Liver (tissue), 3 donors: ENCODE data around the gene CCDC85A.

Experiments
- GABPA ChIP-seq, 2 donors: IDR thresholded peaks in 1 of 2; conservative IDR thresholded peaks in 1 of 2; 2 replicates each; pipeline ENCODE4 v1.6.1; 2016; ENCODE audit warnings: antibody characterized with exemption in 2 of 2, mild to moderate bottlenecking in 1 of 2, moderate library complexity in 1 of 2
- HNF4A ChIP-seq, 2 donors: conservative IDR thresholded peaks; 2 replicates each; pipeline ENCODE4 v1.6.1; 2016; ENCODE audit warnings: antibody characterized with exemption in 2 of 2, mild to moderate bottlenecking in 2 of 2
- TF ChIP-seq, protein P1 (sequence below): fragments of 150-350 bp; IDR thresholded peaks from 2 replicates; pipeline ENCODE4 v1.5.1; 2017; ENCODE audit warnings: improper control_type of control experiment, low read depth, low read length; ENCODE audit not compliant: missing input control
- TF ChIP-seq, protein P2 (sequence below): IDR thresholded peaks from 2 replicates; pipeline ENCODE4 v1.6.1; 2016; ENCODE audit warnings: antibody characterized with exemption
- TF ChIP-seq, protein P3 (sequence below): IDR thresholded peaks from 2 replicates; pipeline ENCODE4 v1.6.1; 2016; ENCODE audit warnings: antibody characterized with exemption
- TF ChIP-seq, protein P4 (sequence below): IDR thresholded peaks from 2 replicates; pipeline ENCODE4 v1.6.1; 2016; ENCODE audit warnings: antibody characterized with exemption, mild to moderate bottlenecking
- donor health status: healthy.
- donor health status: healthy.

DNA sequence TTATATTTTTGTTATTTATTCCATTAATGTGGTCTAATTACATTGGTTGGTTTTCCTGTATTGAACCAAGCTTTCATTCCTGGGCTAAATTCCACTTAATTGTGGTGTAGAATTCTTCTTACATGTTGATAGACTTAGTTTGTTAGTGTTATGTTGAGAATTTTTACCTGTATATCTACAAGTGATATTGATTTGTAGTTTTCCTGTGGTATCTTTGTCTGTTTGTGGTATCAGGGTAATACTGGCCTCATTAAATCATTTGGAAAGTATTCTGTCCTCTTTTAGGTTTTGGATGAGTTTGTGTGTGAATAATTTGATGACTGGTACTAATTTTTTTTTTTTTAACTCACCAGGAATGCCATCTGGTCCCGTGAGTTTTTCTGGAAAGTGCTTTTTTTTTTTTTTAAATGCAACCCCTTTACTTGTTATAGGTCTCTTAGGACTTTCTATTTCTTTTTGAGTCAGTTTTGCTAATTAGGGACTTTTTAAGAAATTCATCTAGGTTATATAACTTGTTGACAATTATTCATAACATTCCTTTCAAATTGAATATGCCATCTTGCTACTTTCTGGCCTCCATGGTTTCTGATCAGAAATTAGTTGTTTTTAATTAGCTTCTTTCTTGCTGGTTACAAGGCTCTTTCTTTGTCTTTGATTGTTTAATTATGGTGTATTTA is 232.8 kb downstream of the CCDC85A start:
- TF ChIP-seq, protein P1, sequence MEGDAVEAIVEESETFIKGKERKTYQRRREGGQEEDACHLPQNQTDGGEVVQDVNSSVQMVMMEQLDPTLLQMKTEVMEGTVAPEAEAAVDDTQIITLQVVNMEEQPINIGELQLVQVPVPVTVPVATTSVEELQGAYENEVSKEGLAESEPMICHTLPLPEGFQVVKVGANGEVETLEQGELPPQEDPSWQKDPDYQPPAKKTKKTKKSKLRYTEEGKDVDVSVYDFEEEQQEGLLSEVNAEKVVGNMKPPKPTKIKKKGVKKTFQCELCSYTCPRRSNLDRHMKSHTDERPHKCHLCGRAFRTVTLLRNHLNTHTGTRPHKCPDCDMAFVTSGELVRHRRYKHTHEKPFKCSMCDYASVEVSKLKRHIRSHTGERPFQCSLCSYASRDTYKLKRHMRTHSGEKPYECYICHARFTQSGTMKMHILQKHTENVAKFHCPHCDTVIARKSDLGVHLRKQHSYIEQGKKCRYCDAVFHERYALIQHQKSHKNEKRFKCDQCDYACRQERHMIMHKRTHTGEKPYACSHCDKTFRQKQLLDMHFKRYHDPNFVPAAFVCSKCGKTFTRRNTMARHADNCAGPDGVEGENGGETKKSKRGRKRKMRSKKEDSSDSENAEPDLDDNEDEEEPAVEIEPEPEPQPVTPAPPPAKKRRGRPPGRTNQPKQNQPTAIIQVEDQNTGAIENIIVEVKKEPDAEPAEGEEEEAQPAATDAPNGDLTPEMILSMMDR: no peak
- TF ChIP-seq GABPA (IDR thresholded peaks at IDR 0.05 in 1 of 2, conservative IDR thresholded peaks at IDR 0.05 in 1 of 2) (no peak), HNF4A (conservative IDR thresholded peaks at IDR 0.05) (no peak)
- TF ChIP-seq, protein P2, sequence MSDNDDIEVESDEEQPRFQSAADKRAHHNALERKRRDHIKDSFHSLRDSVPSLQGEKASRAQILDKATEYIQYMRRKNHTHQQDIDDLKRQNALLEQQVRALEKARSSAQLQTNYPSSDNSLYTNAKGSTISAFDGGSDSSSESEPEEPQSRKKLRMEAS: no peak
- TF ChIP-seq, protein P3, sequence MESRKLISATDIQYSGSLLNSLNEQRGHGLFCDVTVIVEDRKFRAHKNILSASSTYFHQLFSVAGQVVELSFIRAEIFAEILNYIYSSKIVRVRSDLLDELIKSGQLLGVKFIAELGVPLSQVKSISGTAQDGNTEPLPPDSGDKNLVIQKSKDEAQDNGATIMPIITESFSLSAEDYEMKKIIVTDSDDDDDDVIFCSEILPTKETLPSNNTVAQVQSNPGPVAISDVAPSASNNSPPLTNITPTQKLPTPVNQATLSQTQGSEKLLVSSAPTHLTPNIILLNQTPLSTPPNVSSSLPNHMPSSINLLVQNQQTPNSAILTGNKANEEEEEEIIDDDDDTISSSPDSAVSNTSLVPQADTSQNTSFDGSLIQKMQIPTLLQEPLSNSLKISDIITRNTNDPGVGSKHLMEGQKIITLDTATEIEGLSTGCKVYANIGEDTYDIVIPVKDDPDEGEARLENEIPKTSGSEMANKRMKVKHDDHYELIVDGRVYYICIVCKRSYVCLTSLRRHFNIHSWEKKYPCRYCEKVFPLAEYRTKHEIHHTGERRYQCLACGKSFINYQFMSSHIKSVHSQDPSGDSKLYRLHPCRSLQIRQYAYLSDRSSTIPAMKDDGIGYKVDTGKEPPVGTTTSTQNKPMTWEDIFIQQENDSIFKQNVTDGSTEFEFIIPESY: no peak
- TF ChIP-seq, protein P4, sequence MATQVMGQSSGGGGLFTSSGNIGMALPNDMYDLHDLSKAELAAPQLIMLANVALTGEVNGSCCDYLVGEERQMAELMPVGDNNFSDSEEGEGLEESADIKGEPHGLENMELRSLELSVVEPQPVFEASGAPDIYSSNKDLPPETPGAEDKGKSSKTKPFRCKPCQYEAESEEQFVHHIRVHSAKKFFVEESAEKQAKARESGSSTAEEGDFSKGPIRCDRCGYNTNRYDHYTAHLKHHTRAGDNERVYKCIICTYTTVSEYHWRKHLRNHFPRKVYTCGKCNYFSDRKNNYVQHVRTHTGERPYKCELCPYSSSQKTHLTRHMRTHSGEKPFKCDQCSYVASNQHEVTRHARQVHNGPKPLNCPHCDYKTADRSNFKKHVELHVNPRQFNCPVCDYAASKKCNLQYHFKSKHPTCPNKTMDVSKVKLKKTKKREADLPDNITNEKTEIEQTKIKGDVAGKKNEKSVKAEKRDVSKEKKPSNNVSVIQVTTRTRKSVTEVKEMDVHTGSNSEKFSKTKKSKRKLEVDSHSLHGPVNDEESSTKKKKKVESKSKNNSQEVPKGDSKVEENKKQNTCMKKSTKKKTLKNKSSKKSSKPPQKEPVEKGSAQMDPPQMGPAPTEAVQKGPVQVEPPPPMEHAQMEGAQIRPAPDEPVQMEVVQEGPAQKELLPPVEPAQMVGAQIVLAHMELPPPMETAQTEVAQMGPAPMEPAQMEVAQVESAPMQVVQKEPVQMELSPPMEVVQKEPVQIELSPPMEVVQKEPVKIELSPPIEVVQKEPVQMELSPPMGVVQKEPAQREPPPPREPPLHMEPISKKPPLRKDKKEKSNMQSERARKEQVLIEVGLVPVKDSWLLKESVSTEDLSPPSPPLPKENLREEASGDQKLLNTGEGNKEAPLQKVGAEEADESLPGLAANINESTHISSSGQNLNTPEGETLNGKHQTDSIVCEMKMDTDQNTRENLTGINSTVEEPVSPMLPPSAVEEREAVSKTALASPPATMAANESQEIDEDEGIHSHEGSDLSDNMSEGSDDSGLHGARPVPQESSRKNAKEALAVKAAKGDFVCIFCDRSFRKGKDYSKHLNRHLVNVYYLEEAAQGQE: no peak
